Stimulated activated CD4-positive, alpha-beta T cell treated with anti-CD3 and anti-CD28 coated beads, TNF-alpha, amount 100 ng/mL, for 48 hours (primary cell): ENCODE data around the gene SGPL1.
A peak's percentile ranks its signal among the peaks of the same experiment; 100 is the strongest.
"Not testable (repeated sequence)": the region's sequence is repeated elsewhere in the genome, so short reads cannot be mapped to it uniquely, and the experiment has no call there.

Experiments used
- DNase-seq, 3 donors: peaks; one replicate each; pipeline ENCODE4 v3.0.0-alpha.2; 2020; ENCODE audit warnings: low read depth in 3 of 3

The SGPL1 gene, protein sequence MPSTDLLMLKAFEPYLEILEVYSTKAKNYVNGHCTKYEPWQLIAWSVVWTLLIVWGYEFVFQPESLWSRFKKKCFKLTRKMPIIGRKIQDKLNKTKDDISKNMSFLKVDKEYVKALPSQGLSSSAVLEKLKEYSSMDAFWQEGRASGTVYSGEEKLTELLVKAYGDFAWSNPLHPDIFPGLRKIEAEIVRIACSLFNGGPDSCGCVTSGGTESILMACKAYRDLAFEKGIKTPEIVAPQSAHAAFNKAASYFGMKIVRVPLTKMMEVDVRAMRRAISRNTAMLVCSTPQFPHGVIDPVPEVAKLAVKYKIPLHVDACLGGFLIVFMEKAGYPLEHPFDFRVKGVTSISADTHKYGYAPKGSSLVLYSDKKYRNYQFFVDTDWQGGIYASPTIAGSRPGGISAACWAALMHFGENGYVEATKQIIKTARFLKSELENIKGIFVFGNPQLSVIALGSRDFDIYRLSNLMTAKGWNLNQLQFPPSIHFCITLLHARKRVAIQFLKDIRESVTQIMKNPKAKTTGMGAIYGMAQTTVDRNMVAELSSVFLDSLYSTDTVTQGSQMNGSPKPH

DNA sequence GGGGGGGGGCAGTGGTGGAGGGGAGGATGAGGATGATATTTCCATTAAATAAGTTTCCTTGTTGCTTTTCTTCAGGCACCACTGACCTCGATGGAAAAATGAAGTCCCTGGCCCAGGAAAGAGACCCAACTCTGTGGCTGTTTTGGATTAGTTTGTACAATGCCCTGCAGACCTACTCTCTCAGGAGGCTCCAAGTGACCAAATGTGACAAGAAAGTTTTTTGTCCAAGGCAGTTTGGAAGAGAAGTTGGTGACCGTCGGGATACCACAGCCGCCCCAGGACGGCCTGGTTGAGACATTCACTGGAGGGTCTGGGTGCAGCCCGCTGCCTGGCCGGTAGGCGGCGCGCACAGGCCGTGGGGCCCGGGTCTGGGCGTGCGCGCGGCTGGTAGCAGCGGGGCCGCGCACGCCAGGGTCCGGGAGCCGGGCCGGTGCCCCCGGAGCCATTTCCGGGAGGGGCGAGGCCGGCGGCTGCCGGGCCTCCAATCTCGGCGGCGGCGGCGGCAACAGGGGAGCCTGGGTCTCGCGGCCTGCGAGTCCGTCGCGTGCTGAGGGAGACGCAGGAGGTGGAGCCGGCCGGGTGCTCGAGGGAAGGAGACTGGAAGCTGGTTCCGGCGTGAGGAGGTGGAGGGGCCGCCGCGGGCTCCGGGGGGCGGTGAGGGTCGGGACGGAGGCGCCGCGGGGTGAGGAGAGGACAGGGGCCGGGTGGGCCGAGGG is at the start of gene SGPL1:
SGPL1 (plus strand) TSS at position 445 of the 716 bp plus-strand sequence. CDS start 906 bp downstream, outside the sequence.
- peak; percentile 73 to 83 (median 77) for DNase-seq

DNA sequence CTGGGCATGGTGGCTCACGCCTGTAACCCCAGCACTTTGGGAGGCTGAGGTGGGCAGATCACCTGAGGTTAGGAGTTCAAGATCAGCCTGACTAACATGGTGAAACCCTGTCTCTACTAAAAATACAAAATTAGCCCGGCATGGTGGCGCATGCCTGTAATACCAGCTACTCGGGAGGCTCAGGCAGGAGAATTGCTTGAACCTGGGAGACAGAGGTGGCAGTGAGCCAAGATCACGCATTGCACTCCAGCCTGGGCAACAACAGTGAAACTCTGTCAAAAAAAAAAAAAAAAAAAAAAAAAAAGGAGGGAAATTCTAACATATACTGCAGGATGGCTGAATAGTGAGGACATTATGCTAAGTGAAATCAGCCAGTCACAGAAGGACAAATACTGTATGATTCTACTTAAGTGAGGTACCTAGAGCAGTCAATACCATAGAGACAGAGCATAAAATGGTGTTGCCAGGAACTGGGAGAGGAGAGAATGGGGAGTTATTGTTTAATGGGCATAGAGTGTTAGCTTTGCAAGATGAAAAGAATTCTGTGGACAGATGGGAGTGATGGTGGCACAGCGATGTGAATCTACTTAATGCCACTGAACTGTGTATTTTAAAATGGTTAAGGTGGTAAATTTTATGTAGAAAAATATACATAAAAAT is 47.6 kb upstream of the SGPL1 start:
- DNase-seq, result not testable (repeated sequence)

DNA sequence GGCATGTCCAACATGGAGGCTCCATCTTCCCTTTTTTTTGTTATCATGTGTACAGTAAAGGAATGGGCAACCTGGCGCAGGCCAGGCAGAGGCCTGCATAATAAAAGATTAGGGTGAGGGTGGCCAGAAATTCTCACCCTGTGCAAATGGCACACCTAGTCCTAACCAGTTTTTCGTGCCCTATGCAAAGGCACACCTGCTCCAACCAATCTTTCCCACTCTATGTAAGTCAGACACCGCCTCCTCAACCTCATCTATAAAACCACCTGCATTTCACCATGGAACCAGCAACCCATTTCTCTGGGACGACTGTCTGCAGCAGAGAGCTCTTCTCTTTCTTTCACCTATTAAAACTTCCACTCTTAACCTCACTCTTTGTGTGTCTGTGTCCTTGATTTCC is 46.6 kb upstream of the SGPL1 start:
- DNase-seq, result no peak

DNA sequence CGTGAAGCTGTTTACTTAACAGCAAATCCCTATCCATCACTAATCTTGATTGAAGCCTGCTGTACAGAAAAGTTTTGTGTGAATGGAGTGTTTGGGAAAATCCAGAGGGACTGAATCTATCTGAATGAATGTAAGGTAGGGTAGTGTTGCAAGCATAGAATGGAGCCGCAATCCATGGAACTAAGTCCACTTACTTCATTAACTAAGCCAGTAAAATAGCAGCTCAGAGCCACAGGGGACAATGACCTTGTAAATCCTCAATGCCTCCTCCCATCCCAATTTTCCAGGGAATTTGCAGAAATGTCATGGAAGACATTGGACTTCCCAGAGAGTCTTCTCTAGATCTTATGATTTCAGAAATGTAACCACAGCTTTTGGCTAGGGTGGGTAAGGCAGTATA is 45.7 kb upstream of the SGPL1 start:
- no peak for DNase-seq

DNA sequence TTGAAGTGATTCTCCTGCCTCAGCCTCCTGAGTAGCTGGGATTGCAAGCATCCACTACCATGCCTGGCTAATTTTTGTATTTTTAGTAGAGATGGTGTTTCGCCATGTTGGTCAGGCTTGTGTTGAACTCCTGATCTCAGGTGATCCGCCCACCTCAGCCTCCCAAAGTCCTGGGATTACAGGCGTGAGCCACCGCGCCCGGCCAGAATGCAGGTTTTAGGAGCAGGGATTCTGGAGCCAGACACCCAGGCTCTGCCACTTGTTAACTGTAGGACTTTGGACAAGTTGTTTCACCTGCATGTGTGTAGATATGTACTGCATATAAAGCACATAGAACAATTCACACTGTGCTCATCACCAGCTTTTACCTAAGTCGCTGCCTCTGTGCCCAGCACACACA is 45.2 kb upstream of the SGPL1 start:
- DNase-seq, result not testable (repeated sequence)

DNA sequence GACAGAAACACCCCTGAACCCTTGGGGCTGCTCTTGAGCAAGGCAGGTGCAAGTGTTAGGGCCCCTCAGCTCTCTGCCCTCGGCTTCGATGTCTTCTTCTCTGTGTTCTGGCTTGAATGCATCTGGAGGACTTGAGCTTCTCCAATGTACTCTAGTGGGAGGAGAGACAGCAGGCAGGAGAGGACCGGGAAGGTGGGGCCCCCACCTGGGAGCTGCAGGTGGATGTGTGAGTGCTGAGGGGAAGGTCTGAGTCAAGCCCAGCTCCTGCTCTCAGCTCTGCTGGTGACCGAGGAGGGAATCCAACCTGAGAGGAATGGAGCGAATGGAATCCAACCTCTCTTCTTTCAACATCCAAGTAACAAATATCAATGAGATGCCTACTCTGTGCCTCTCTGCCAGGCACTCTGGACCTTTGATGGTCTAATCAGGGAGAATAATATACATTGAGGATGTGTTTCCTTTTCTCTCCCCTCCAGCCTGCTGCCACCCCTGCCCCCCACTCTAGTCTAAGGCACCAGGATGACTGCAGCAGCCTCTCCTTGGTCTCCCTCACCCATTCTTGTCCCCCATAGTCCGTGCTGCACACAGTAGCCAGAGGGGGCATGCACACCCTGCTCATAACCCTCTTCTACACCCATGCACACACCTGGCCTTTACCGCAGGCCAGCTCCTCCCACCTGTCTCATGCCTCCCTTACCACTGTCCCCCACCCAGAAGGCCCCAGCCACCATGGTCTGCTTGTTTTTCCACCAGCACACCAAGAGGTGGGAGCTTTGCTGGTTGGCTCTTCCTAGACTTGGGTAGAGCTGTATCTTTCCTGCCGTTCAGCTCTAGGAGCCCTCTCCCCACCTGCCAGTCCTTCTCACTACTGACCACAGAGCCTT is 44.2 kb upstream of the SGPL1 start:
- no peak for DNase-seq

DNA sequence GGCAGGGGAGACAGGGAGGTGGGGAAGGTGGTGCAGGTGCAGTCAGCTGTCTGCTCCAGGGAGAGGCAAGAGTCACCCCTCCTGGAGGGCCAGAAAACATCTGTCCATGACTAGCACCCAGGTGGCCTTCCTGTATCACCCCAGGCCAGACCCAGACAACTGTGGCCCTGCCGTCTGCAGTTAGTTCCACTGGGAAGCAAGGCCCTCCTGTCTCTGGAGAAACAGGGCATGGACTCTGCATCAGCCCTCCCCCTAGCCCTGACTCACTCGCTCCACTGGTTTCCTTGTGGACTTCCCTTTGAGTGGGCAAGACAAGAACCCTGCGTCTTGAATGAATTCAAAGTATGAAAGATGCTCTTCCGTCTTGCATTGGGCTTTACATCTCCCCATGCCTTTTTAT is 43.1 kb upstream of the SGPL1 start:
- no peak for DNase-seq

DNA sequence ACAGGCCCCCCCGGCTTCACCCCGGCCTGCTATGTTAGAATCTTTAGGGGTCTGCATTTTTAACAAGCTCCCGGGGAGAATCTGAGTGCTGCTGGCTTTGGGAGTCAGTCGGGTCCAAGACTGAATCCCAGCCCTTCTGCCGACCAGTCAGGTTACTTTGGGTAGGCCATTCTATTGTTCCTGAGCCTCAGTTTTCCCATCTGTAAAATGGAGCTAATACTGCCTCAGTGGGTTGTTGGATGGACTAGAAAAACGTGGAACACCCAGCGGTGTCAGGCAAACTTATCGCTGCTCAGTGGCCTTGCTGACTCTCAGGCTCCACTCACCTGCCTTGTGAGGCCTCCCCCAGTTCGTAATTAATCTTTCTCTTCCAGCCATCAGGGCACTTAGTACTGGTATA is 42.3 kb upstream of the SGPL1 start:
- no peak for DNase-seq

DNA sequence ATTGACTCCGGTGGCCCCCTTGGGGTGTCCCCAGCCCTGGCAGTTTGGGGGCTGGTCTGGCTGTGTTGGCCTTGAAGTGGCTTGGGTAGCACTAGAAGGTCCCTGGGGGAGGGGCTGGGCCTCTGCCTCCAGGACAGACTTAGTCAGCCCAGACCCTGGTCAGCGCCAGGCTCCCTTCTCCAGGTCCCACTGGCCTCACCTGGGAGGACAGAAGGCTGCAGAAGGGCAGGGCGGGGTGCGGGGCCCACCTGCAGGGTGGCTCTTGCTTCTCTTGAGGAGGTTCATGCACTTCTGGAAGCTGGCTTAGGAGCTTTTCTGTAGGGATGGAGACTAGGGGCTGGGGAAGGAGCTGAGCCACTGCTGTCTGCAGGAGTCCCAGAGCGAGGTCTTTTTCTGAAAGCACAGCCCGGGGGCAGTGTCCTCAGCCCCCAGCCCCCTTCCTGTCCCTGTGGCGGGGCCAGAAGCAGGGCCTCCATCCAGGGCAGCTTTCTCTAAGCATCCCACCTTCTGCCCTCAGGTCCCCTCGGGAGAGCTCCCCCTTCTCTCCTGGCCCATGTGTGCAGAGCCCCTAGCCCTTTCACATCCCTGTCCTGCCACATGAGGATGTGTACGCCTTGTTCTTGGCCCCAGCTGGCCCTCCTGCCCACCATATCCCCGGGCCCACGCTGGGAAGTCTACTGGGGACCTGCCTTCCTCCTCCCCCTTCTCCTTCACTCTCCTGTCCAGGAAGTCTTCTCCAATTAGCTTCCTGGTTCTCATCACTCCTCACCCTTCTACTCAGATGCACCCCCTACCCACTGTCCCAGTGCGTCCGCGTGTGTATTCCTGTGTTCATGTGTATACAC is 41.6 kb upstream of the SGPL1 start:
- DNase-seq, result no peak

DNA sequence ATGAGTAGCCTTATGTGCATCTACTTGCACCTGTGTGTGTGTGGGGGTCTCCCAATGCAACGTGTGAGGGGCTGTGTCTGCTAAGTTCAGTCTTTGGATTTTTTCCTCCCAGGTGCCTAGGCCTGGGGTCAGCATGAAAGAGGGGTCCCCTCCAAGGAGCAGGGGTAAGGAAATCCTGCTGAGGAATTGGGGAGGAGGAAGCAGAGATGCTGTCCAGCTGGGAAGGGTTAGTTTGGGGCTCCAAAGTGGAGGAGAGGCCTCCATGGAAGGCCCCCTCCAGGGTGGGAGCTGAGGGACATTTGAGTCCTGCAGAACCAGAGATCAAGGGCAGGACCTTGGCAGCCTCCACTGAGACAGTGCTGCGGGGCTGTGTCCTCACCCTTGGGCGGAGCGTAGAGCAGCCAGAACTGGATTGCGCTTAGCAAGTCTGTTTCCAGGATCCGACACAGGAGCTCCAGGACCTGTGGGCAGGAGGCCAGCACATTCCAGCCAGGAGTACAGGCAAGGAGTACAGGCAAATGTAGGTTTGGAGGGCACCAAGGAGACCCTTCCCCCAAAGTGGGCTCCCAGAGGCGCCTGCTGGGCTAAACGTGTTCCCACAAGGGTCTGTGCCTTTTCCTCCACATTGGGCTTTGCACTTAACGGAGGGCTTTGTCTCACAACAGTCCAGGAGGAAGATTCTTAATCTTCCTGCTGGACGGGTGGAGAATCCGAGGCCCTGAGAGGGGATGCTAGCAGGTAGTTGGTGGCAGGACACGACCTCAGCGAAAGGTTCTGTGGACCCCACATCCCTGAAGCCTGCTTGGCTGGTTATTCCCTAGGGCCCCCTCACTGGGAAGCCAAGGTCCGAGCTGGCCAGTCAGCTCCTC is 40.7 kb upstream of the SGPL1 start:
- no peak for DNase-seq

DNA sequence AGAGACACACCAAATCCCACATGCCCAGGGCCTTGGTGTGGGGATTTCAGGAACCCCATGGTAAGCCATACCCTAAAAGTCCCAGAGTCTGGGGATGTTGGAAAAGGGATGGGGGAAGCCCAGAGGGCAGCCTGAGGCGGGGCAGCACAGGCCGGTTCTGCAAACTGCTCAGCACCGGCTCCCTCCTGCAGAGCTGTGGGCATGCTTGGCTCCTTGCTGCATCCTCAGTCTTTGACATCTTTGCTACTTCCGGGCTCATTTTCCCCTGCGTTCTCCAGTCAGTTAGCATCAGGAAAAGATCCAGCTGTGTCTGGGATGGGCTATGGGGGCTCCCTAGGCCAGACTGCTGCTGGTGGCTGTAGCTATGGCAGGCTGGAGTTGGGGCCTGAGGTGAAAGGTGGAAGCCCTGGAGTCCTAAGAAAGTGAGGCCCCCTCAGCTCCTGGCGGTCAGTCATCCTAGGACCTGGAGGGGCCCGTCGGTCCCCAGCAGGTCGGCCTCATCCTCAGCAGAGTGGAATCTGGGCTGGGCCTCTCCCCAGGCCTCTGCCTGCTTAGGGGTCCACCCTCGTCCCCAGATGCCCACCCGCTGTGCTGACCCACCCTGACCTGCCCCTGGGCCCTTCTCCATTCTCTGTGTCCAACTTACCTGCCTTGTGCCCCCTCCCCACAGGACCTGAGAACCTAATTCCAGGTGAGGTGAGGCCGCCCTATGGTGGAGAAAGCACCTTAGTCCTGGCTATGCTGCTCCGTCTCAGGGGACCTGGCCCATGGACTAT is 39.9 kb upstream of the SGPL1 start:
- DNase-seq, result no peak

DNA sequence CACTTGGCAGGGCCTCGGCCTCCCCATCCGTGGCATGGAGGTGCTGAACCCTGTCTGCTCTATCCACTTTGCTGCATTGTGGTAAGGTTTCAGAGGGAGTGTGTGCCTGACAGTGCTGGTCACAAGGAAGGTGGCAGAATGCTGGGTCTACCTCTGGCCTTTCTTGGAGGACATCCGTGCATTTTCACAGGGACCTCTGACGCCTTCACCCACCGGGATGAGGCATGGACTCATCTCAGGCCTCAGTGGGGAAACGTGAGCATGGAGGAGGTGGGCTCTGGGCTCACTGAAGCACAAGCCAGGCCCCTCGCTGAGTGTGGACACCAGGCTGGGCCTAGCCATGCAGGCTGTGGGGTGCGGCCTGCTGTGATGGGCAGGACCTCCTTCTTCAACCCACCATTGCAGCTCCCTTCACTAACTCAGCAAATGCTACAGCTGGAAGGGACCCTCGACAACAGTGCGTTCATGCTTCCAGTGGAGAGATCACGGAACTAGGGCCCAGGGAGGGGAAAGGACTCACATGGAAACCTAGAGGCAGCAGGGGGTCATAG is 39.2 kb upstream of the SGPL1 start:
- DNase-seq, result no peak

DNA sequence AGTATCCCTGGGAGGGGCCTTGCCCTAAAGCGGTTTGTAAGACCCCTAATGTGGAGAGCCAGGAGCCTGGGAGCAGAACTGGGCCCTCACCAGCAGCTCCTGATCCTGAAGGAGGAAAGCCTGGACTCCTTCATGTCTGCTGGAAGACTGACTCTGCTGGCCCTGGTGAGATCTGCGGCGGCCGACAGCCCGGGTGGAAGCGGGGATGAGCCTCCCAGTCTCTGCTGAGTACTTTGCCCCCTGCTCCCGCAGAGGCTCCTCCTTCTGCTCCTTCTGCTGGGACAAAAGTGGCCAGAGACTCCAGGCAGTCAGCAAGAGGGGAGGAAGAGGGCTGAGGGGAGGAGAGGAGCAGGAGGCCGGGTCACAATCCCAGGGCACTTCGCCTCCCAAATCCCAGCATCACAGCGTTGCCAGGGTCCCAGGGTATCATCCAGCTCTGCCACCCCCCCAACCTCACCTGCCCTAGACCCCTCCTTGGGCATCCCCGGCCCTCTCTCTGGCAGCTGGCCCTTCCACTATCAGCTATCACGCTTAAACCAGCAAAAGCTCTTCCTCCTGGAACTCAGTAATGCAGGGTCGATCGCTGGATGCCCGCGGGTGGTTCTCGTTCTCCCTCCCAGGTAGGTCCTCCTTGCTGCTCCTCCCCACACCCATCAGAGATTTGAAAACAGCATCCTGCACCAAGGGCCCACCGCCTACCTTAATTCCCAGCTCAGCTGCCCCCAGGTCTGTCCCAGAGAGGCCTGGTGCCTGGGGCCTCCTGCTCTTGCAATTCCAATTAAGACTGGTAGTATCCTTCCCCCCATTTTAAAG is 38.5 kb upstream of the SGPL1 start:
- DNase-seq, result no peak

DNA sequence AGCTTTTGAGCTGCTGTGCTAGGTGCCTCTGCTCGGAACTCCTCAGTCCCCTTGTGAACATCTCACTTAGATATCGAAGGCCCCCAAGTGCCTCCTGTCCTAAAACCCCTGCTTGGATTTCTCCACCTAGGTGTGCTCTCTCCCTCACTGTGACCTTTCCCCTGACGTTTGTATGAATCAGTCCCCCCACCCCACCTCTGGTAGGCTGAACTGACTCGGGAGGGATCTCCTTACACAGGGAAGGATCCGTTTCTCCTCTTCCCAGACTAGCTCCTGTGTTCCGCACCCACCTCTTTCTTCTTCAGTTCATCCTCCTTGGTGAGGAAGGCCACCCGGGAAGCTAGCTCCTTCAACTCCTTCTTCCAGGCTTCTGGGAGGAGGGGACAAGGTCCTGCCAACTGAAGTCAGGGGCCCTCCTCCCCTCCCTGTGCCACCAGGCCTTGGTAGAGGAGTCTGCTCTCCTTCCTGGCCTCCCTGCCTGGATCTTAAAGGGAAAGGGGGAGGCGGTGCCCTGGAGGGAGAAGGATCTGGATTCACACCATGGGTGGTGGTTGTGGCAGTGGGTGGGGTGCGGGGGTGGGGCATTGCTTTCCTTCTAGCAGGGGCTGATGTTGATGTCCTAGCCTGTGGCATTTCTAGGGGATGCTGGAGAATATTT is 37.4 kb upstream of the SGPL1 start:
- DNase-seq, result no peak

DNA sequence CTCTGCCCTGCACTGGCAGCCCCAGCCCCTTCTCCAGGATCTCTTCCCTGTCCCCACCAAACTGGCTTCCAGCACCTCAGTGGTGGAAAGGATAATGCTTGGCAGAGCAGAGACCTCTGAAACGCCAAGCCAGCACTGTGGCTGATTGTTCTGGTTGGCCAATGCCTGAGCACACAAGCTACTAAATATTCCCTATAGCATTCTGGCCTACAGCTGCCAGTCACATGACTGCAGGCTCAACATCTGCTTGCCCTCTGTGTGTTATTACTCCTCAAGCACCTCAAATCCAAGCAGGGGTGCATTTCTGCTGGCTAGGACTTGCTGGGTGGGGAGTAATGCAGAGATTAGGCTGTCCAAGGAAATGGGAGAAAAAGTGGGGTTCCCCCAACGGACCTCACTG is 36.7 kb upstream of the SGPL1 start:
- DNase-seq, result no peak

DNA sequence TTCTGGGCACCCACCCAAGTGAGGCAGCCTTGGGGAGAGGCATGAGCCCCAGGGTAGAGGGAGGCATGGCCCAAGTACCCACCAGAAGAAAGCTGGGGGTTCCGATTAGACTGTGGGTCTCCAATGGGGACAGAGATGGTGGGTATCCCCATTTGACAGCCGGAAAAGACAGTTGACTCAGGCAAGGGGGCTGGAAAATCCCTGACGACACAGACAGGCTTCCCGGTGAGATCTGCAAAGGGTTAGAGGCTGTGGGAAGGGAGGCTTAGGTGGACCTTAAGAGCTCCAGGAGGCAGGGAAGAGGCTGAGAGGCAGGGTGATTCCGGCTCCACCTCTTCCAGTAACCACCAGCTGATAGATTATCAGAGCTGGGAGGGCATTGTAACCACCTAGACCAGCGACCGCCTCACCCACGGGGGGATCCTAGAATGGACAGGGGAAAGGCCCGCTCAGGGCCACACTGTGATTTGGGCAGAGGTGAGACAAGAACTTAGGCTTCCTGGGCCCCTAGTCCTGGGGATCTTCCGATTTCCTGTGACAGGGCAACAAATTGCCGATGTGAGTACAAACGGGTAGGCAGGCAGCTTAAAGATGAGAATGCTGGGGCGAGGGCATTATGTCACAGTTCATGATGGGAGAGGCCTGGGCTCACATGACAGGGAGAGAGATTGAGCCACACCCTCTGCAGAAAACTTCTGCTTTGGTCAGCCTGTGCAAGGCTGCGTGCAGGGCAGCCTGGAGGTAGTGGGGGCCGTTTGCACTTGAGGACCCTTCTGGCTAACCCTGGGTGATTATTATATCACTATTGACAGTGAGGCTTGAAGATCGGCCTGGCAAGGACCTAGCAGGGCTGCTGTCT is 36.0 kb upstream of the SGPL1 start:
- no peak for DNase-seq
